Activated B cell treated with CpG ODN at 0.5 μM for 24 hours (primary cell): ENCODE data around the gene TMEM134. TPM values are rescaled to one million over a fixed set of nuclear protein-coding genes. Genes with fewer than 3 reads are reported as not detected.

Source experiments
- ATAC-seq: fragments of 200-7000 bp; cut with Tn5 transposase; one replicate; pipeline ENCODE4 v1.10.0; 2021; ENCODE audit warnings: low read depth, mild to moderate bottlenecking, moderate library complexity
- CTCF ChIA-PET: fragments of 350-600 bp; sonication (Branson Sonifier 250); formaldehyde crosslinking; loops from one replicate; lab custom pipeline; 2021; ENCODE audit warnings: antibody characterized with exemption; lab: Charles Lee
- POLR2A ChIA-PET: fragments of 350-600 bp; sonication (Branson Sonifier 250); formaldehyde crosslinking; loops from one replicate; lab custom pipeline; 2021; ENCODE audit warnings: antibody characterized with exemption; lab: Charles Lee
- DNase-seq: peaks from one replicate; pipeline ENCODE4 v3.0.0; 2022
- H3K27ac Mint-ChIP-seq: one replicate; pipeline ENCODE4 v1.8.0; 2020; ENCODE audit warnings: mixed read lengths
- H3K27me3 Mint-ChIP-seq: one replicate; pipeline ENCODE4 v1.8.0; 2021; ENCODE audit warnings: mixed read lengths
- H3K36me3 Mint-ChIP-seq: one replicate; pipeline ENCODE4 v1.8.0; 2021; ENCODE audit warnings: low read depth, mixed read lengths
- H3K4me1 Mint-ChIP-seq: one replicate; pipeline ENCODE4 v1.8.0; 2021; ENCODE audit warnings: mixed read lengths
- H3K4me3 Mint-ChIP-seq: one replicate; pipeline ENCODE4 v1.8.0; 2020; ENCODE audit warnings: mild to moderate bottlenecking, mixed read lengths
- H3K9me3 Mint-ChIP-seq: one replicate; pipeline ENCODE4 v1.8.0; 2020; ENCODE audit warnings: mixed read lengths
- CTCF ChIP-seq: fragments of 200-600 bp; IDR thresholded peaks from one replicate; pipeline ENCODE4 v1.8.0; 2022; ENCODE audit warnings: antibody characterized with exemption, mild to moderate bottlenecking
- intact Hi-C: fragments of 100-400 bp; cut with micrococcal nuclease; formaldehyde crosslinking; loops from one replicate; pipeline ENCODE4 v1.15.1; 2024
- total RNA-seq: library from RNA; stranded (reverse); gene quantifications from 2 replicates; pipeline ENCODE4 v1.2.3, GENCODE V29; 2022

Gene TMEM134
- total RNA-seq, 1 donor from 2014 or later, result 83.5 TPM

- H3K9me3 Mint-ChIP-seq, result no peaks in the 10 kb centered on the region
- no peak for TF ChIP-seq CTCF
- ChIA-PET POLR2A (interaction anchor here (2.1 to 26.0 kb wide), 8 partner anchors 11 to 81 kb away, joined by 6 to 1417 read pairs (median 148); partner anchors contain the start of genes AIP, CABP4, CARNS1 and CORO1B), CTCF (interaction anchor here (4.9 kb wide), 1 partner anchor 33 kb away, joined by 25 read pairs; the partner anchor contains the start of gene PPP1CA)
- H3K27ac Mint-ChIP-seq, result peak overlapping the region; percentile 79
- peaks cover 65% of the 10 kb centered on the region for H3K36me3 Mint-ChIP-seq
- H3K4me3 Mint-ChIP-seq, result peak overlapping the region; percentile 52
- intact Hi-C loops, result no loop called here
- ATAC-seq, result no peak
- peak; percentile 37 for DNase-seq
- no peaks in the 10 kb centered on the region for H3K27me3 Mint-ChIP-seq
- peaks cover 67% of the 10 kb centered on the region for H3K4me1 Mint-ChIP-seq
Observed at GRCh38 chr11:67434395-67434881, 34.6 kb downstream of the TMEM134 start.

GRCh38 chr11:67433536-67434394, 35.3 kb downstream of the TMEM134 start:
- intact Hi-C loops, result no loop called here
- peak overlapping the region; percentile 79 for H3K27ac Mint-ChIP-seq
- ChIA-PET POLR2A (interaction anchor here (0.6 to 26.0 kb wide), 10 partner anchors 8 to 80 kb away, joined by 3 to 1417 read pairs (median 104); partner anchors contain the start of genes AIP, CABP4, CARNS1 and CORO1B), CTCF (interaction anchor here (0.9 to 1.1 kb wide), 2 partner anchors 32 to 88 kb away, joined by 3 read pairs; partner anchors contain the start of gene PPP1CA)
- no peaks in the 10 kb centered on the region for H3K9me3 Mint-ChIP-seq
- ATAC-seq (no peak), DNase-seq (no peak)
- H3K36me3 Mint-ChIP-seq, result peaks cover 63% of the 10 kb centered on the region
- no peaks in the 10 kb centered on the region for H3K27me3 Mint-ChIP-seq
- peak overlapping the region; percentile 52 for H3K4me3 Mint-ChIP-seq
- peaks cover 67% of the 10 kb centered on the region for H3K4me1 Mint-ChIP-seq
- TF ChIP-seq CTCF, result no peak

- ATAC-seq (no peak), DNase-seq (no peak)
- no peak for TF ChIP-seq CTCF
- CTCF ChIA-PET, result interaction anchor here (0.9 to 1.1 kb wide), 3 partner anchors 31 to 87 kb away, joined by 3 to 4 read pairs (median 3); partner anchors contain the start of gene PPP1CA
- H3K4me1 Mint-ChIP-seq, result peaks cover 67% of the 10 kb centered on the region
- H3K4me3 Mint-ChIP-seq, result no peak overlapping the region
- intact Hi-C loops, result no loop called here
- peak overlapping the region; percentile 79 for H3K27ac Mint-ChIP-seq
- POLR2A ChIA-PET, result interaction anchor here (0.8 to 26.0 kb wide), 10 partner anchors 9 to 81 kb away, joined by 3 to 1417 read pairs (median 104); partner anchors contain the start of genes AIP, CABP4, CARNS1 and CORO1B
- H3K9me3 Mint-ChIP-seq, result no peaks in the 10 kb centered on the region
- H3K27me3 Mint-ChIP-seq, result no peaks in the 10 kb centered on the region
- peaks cover 68% of the 10 kb centered on the region for H3K36me3 Mint-ChIP-seq
Observed at GRCh38 chr11:67432655-67433349, 36.2 kb downstream of the TMEM134 start.

- DNase-seq (no peak), ATAC-seq (no peak)
- no peaks in the 10 kb centered on the region for H3K9me3 Mint-ChIP-seq
- no peak for TF ChIP-seq CTCF
- intact Hi-C loops, result no loop called here
- no peaks in the 10 kb centered on the region for H3K27me3 Mint-ChIP-seq
- H3K27ac Mint-ChIP-seq, result peak overlapping the region; percentile 74
- peaks cover 66% of the 10 kb centered on the region for H3K4me1 Mint-ChIP-seq
- ChIA-PET POLR2A (interaction anchor here (0.5 to 26.0 kb wide), 10 partner anchors 10 to 160 kb away, joined by 3 to 1417 read pairs (median 7); partner anchors contain the start of genes AIP, CABP4, CARNS1 and CORO1B), CTCF (interaction anchor here (0.9 kb wide), 1 partner anchor 30 kb away, joined by 4 read pairs; the partner anchor contains the start of gene PPP1CA)
- H3K36me3 Mint-ChIP-seq, result peaks cover 58% of the 10 kb centered on the region
- H3K4me3 Mint-ChIP-seq, result peak overlapping the region; percentile 11
Observed at GRCh38 chr11:67431346-67432249, 37.5 kb downstream of the TMEM134 start.
